Endothelial cell of umbilical vein (primary cell): ENCODE results near the gene BTC. TPM values are rescaled to one million over a fixed set of nuclear protein-coding genes. Genes with fewer than 3 reads are reported as not detected.

Source experiments
- BruUV-seq: library from RNA; stranded (reverse); fragments of 400-500 nt; replicated peaks from 2 replicates; lab custom pipeline; 2021; lab: Mats Ljungman, UMichigan
- CTCF ChIA-PET: fragments of 300-600, 350-600 bp; sonication (Branson Sonifier 250); formaldehyde crosslinking; loops from one replicate; lab custom pipeline; 2021; ENCODE audit warnings: antibody characterized with exemption, inconsistent platforms; lab: Charles Lee
- POLR2A ChIA-PET: fragments of 300-600, 350-600 bp; sonication (Branson Sonifier 250); formaldehyde crosslinking; loops from one replicate; lab custom pipeline; 2021; ENCODE audit warnings: antibody characterized with exemption, inconsistent platforms; lab: Charles Lee
- DNase-seq: peaks from one replicate; pipeline ENCODE4 v3.0.0-alpha.2; 2011; ENCODE audit warnings: low read depth, low spot score
- FAIRE-seq: peaks from 2 replicates; lab custom pipeline; 2011; peaks lifted over from hg19 to GRCh38; lab: Jason Lieb, UNC
- H2AFZ ChIP-seq: 2 replicates; pipeline ENCODE4 v1.6.0; 2012; ENCODE audit warnings: low read depth, low read length, control low read depth, inconsistent platforms
- H3K27ac ChIP-seq: 2 replicates; pipeline ENCODE4 v1.5.1; 2011; ENCODE audit warnings: low read depth, mild to moderate bottlenecking, control low read depth, low read length, moderate library complexity; ENCODE audit not compliant: insufficient read depth
- H3K27me3 ChIP-seq, 2 experiments: 2 replicates each; pipeline versions ENCODE4 v1.6.0 to v1.6.1; 2011; ENCODE audit warnings: low read length in 2 of 2, mixed read lengths in 1 of 2; ENCODE audit not compliant: control insufficient read depth in 2 of 2, insufficient read depth in 2 of 2
- H3K36me3 ChIP-seq, 2 experiments: 2 replicates in 1 of 2; 3 replicates in 1 of 2; pipeline ENCODE4 v1.5.1; 2011; ENCODE audit warnings: low read length in 2 of 2, mild to moderate bottlenecking in 1 of 2, moderate library complexity in 1 of 2; ENCODE audit not compliant: control insufficient read depth in 2 of 2, insufficient read depth in 2 of 2; ENCODE audit errors: extremely low read depth in 1 of 2
- H3K4me1 ChIP-seq: 3 replicates; pipeline ENCODE4 v1.5.1; 2011; ENCODE audit warnings: mild to moderate bottlenecking, low read length; ENCODE audit not compliant: control insufficient read depth, insufficient read depth; ENCODE audit errors: extremely low read depth
- H3K4me2 ChIP-seq: 2 replicates; pipeline ENCODE4 v1.6.1; 2011; ENCODE audit warnings: low read length, control low read depth, mixed read lengths; ENCODE audit not compliant: insufficient read depth
- H3K4me3 ChIP-seq, 3 experiments: fragments of 200-600 bp in 1 of 3; sonication (generic), shearing (Covaris generic) in 1 of 3; replicated peaks in 1 of 3; 2 replicates each; pipeline ENCODE4 v1.5.1; 2011 to 2016; ENCODE audit warnings: control low read depth in 3 of 3, low read length in 3 of 3, mild to moderate bottlenecking in 2 of 3, inconsistent platforms in 1 of 3, low read depth in 1 of 3, moderate library complexity in 1 of 3; ENCODE audit not compliant: insufficient read depth in 1 of 3
- H3K79me2 ChIP-seq: 2 replicates; pipeline ENCODE4 v1.6.0; 2012; ENCODE audit warnings: low read length, inconsistent platforms; ENCODE audit not compliant: control insufficient read depth, insufficient read depth
- H3K9ac ChIP-seq: replicated peaks from 2 replicates; pipeline ENCODE3; 2011; ENCODE audit warnings: low read length, control low read depth; ENCODE audit not compliant: insufficient read depth; ENCODE audit errors: extremely low read depth
- H3K9me1 ChIP-seq: replicated peaks from 3 replicates; pipeline ENCODE4 v1.6.0; 2011; ENCODE audit warnings: mild to moderate bottlenecking, low read length; ENCODE audit not compliant: control insufficient read depth, insufficient read depth; ENCODE audit errors: extremely low read depth
- H3K9me3 ChIP-seq: replicated peaks from 2 replicates; pipeline ENCODE4 v1.5.1; 2012; ENCODE audit warnings: low read length, inconsistent platforms; ENCODE audit not compliant: control insufficient read depth, insufficient read depth
- H4K20me1 ChIP-seq: replicated peaks from 2 replicates; pipeline ENCODE3; 2011; ENCODE audit warnings: mild to moderate bottlenecking, low read length; ENCODE audit not compliant: control insufficient read depth, insufficient read depth; ENCODE audit errors: extremely low read depth
- EZH2 ChIP-seq: IDR thresholded peaks from 2 replicates; pipeline ENCODE4 v1.6.1; 2012; ENCODE audit warnings: borderline replicate concordance, low read depth, mild to moderate bottlenecking, moderate library complexity, low read length, inconsistent platforms; ENCODE audit not compliant: severe bottlenecking
- FOS ChIP-seq: IDR thresholded peaks from 2 replicates; pipeline ENCODE4 v1.6.1; 2011; ENCODE audit warnings: mild to moderate bottlenecking, low read length, moderate library complexity, borderline replicate concordance; ENCODE audit not compliant: insufficient read depth
- GATA2 ChIP-seq: IDR thresholded peaks from 2 replicates; pipeline ENCODE4 v1.7.0; 2011; ENCODE audit warnings: low read depth, mild to moderate bottlenecking, moderate library complexity, mixed read lengths, low read length; ENCODE audit not compliant: insufficient read length, insufficient read depth
- JUN ChIP-seq: IDR thresholded peaks from 2 replicates; pipeline ENCODE4 v1.6.1; 2011; ENCODE audit warnings: borderline replicate concordance, low read depth; ENCODE audit not compliant: insufficient read length, insufficient read depth
- MYC ChIP-seq: IDR thresholded peaks from one replicate; pipeline ENCODE4 v1.6.1; 2011; ENCODE audit warnings: mild to moderate bottlenecking, low read depth, low read length
- POLR2A ChIP-seq: IDR thresholded peaks from 2 replicates; pipeline ENCODE4 v1.6.1; 2012; ENCODE audit warnings: low read depth, mild to moderate bottlenecking, control low read depth, low read length
- POLR2AphosphoS5 ChIP-seq: IDR thresholded peaks from 2 replicates; pipeline ENCODE4 v1.6.1; 2012; ENCODE audit warnings: low read depth, mild to moderate bottlenecking, control low read depth, low read length, moderate library complexity; ENCODE audit not compliant: insufficient read depth
- dilution Hi-C: fragments of 300-500 bp; cut with MboI; formaldehyde crosslinking; loops from one replicate; pipeline ENCODE4 v1.15.0; 2019; ENCODE audit warnings: low sequenced_read_pairs; ENCODE audit not compliant: extremely low pct_ligation_motif_present
- intact Hi-C: fragments of 100-400 bp; cut with micrococcal nuclease; formaldehyde crosslinking; loops from one replicate; pipeline ENCODE4 v1.10.0; 2022
- polyA plus RNA-seq, 4 experiments: library from polyadenylated mRNA; depleted of rRNA in 3 of 4; stranded (reverse) in 3 of 4; unstranded in 1 of 4; fragments of >200 nt; gene quantifications; 2 replicates each; pipeline versions ENCODE4 v1.2.1 to v1.2.3, GENCODE V29; 2011 to 2012; ENCODE audit warnings: missing spikeins in 1 of 4
- total RNA-seq: library from RNA; stranded (reverse); gene quantifications from 2 replicates; pipeline ENCODE4 v1.2.3, GENCODE V29; 2021
- TF ChIP-seq, protein P1 (sequence below): IDR thresholded peaks from 2 replicates; pipeline ENCODE4 v1.6.1; 2011; ENCODE audit not compliant: insufficient read depth, insufficient read length
- TF ChIP-seq, protein P2 (sequence below), 2 donors: IDR thresholded peaks; 1 replicate in 1 of 2; 2 replicates in 1 of 2; pipeline ENCODE4 v1.5.1; 2011; ENCODE audit warnings: low read length in 2 of 2, mild to moderate bottlenecking in 2 of 2, moderate library complexity in 2 of 2, control low read depth in 1 of 2, inconsistent platforms in 1 of 2, low read depth in 1 of 2; ENCODE audit not compliant: insufficient read depth in 1 of 2; ENCODE audit errors: extremely low read depth in 1 of 2

The BTC gene
- total and polyA plus RNA-seq, 2 donors (not counting 3 experiments of a cell fraction or from before 2014, with no cell fraction given), result 0.04 TPM; not detected in 1

DNA sequence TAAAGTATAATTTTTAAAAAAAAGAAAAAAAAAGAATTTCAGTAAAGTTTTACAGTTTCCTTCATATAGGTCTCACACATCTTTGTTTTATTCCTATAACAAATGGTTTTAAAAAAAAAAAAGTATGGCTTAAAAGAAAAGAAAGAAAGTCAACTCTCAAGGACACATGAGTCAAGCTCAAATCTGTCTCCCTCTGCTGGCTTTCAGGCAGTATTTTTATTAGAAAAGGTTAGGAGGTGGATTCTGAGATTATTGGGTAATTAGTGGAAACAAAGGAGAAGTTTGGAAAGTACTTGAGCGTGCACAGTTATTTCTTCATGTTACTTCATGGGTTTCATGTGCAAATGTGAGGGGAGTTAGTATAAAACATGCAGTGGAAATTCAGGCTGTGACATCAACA is 36.6 kb upstream of the BTC start:
- Histone ChIP-seq H3K9ac (no peak overlapping the region), H3K9me1 (no peaks in the 10 kb centered on the region), H3K27ac (no peak overlapping the region), H3K27me3 (no peaks in the 10 kb centered on the region), H3K9me3 (no peaks in the 10 kb centered on the region), H2AFZ (no peak overlapping the region), H3K4me1 (no peaks in the 10 kb centered on the region), H3K36me3 (no peaks in the 10 kb centered on the region), H3K4me2 (no peak overlapping the region), H3K4me3 (no peak overlapping the region), H4K20me1 (no peaks in the 10 kb centered on the region), H3K79me2 (no peaks in the 10 kb centered on the region)
- dilution Hi-C loops (no loop called here), intact Hi-C loops (no loop called here)
- BruUV-seq, result no TSS peak
- DNase-seq (no peak), FAIRE-seq (no peak)
- ChIA-PET POLR2A (no interaction called here), CTCF (interaction anchor here (0.8 to 1.2 kb wide), 4 partner anchors 8 to 511 kb away, joined by 3 to 20 read pairs (median 6); no protein-coding TSS in a partner anchor)
- TF ChIP-seq, protein P1, sequence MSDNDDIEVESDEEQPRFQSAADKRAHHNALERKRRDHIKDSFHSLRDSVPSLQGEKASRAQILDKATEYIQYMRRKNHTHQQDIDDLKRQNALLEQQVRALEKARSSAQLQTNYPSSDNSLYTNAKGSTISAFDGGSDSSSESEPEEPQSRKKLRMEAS, result no peak
- TF ChIP-seq JUN (no peak), MYC (no peak)
- TF ChIP-seq, protein P2, sequence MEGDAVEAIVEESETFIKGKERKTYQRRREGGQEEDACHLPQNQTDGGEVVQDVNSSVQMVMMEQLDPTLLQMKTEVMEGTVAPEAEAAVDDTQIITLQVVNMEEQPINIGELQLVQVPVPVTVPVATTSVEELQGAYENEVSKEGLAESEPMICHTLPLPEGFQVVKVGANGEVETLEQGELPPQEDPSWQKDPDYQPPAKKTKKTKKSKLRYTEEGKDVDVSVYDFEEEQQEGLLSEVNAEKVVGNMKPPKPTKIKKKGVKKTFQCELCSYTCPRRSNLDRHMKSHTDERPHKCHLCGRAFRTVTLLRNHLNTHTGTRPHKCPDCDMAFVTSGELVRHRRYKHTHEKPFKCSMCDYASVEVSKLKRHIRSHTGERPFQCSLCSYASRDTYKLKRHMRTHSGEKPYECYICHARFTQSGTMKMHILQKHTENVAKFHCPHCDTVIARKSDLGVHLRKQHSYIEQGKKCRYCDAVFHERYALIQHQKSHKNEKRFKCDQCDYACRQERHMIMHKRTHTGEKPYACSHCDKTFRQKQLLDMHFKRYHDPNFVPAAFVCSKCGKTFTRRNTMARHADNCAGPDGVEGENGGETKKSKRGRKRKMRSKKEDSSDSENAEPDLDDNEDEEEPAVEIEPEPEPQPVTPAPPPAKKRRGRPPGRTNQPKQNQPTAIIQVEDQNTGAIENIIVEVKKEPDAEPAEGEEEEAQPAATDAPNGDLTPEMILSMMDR (IDR thresholded peaks at IDR 0.05; ENCODE audit: extremely low read depth in 1 of 2, insufficient read depth in 1 of 2, low read depth in 1 of 2, low read length in 2 of 2), result peak; percentile 14 to 17

DNA sequence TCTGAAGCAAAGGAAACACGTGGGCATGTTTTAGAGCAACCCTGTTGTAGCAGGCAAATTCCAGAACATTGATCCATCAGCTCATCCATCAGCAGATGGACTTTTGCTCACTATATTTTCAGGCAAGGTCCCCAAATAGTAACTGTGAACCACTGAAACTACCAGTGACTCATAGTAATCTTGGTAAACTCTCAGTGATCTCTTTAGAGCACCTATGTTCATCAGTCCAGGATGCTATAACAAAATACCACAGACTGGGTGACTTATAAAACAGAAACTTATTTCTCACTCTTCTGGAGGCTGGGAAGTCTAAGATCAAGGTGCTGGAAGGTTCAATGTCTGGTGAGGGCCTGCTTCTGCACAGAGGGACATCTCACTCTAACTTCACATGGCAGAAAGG is 28.9 kb upstream of the BTC start:
- Histone ChIP-seq H3K27me3 (no peaks in the 10 kb centered on the region), H3K36me3 (no peaks in the 10 kb centered on the region), H3K79me2 (no peaks in the 10 kb centered on the region), H3K4me3 (no peak overlapping the region), H2AFZ (no peak overlapping the region), H3K27ac (no peak overlapping the region), H3K9me3 (no peaks in the 10 kb centered on the region), H3K9ac (no peak overlapping the region), H3K9me1 (no peaks in the 10 kb centered on the region), H3K4me1 (no peaks in the 10 kb centered on the region), H4K20me1 (no peaks in the 10 kb centered on the region), H3K4me2 (no peak overlapping the region)
- CTCF ChIA-PET, result interaction anchor here (0.6 to 1.4 kb wide), 2 partner anchors 8 to 15 kb away, joined by 3 to 5 read pairs; no protein-coding TSS in a partner anchor
- dilution Hi-C loops, result no loop called here
- intact Hi-C loops, result no loop called here
- BruUV-seq, result no TSS peak
- TF ChIP-seq POLR2A (no peak), GATA2 (no peak), POLR2AphosphoS5 (no peak), JUN (no peak), MYC (no peak), EZH2 (no peak), FOS (no peak)
- TF ChIP-seq, protein P1, result no peak
- TF ChIP-seq, protein P2 (IDR thresholded peaks at IDR 0.05; ENCODE audit: extremely low read depth in 1 of 2, insufficient read depth in 1 of 2, low read depth in 1 of 2, low read length in 2 of 2), result no peak
- no peak for DNase-seq
- no peak for FAIRE-seq
- POLR2A ChIA-PET, result no interaction called here
